SK-N-SH (cell line): ENCODE results near the gene SKP2. TPM values are rescaled to one million over a fixed set of nuclear protein-coding genes. Genes with fewer than 3 reads are reported as not detected.

ENCODE experiments used
- CTCF ChIA-PET: fragments of 300-600, 350-600 bp; formaldehyde crosslinking; extraction: SDS; loops from one replicate; lab custom pipeline; 2021; lab: Yijun Ruan, JAX
- POLR2A ChIA-PET: fragments of 350-600 bp; sonication (Branson Sonifier 250); formaldehyde crosslinking; extraction: SDS; loops from one replicate; lab custom pipeline; 2020; ENCODE audit warnings: antibody characterized with exemption, inconsistent platforms; lab: Yijun Ruan, JAX
- DNase-seq: peaks from one replicate; pipeline ENCODE4 v3.0.0; 2012
- H2AFZ ChIP-seq: fragments of 200-600 bp; sonication (generic); 2 replicates; pipeline ENCODE4 v1.8.1; 2016; ENCODE audit warnings: antibody characterized with exemption, mild to moderate bottlenecking, low read depth
- H3F3A ChIP-seq: fragments of 200-600 bp; sonication (generic); replicated peaks from 2 replicates; pipeline ENCODE3; 2016; ENCODE audit warnings: antibody characterized with exemption, mild to moderate bottlenecking; ENCODE audit not compliant: insufficient read depth
- H3K27ac ChIP-seq, 2 experiments: fragments of 200-500 bp in 1 of 2; fragments of 200-600 bp in 1 of 2; sonication (Bioruptor generic) in 1 of 2; sonication (generic), shearing (Covaris generic) in 1 of 2; 2 replicates each; pipeline versions ENCODE4 v1.5.1 to v1.6.1; 2014 to 2016; ENCODE audit warnings: low read depth in 2 of 2, inconsistent platforms in 1 of 2, low read length in 1 of 2, mild to moderate bottlenecking in 1 of 2, mixed read lengths in 1 of 2
- H3K27me3 ChIP-seq: fragments of 200-600 bp; sonication (generic), shearing (Covaris generic); 2 replicates; pipeline ENCODE4 v1.6.1; 2016; ENCODE audit warnings: mixed run types; ENCODE audit not compliant: insufficient read depth
- H3K36me3 ChIP-seq, 2 experiments: fragments of 200-500 bp in 1 of 2; fragments of 200-600 bp in 1 of 2; sonication (Bioruptor generic) in 1 of 2; sonication (generic) in 1 of 2; replicated peaks in 1 of 2; 2 replicates each; pipeline versions ENCODE3 to v1.5.1; 2014 to 2016; ENCODE audit warnings: low read length in 1 of 2, mild to moderate bottlenecking in 1 of 2; ENCODE audit not compliant: insufficient read depth in 2 of 2, control insufficient read depth in 1 of 2
- H3K4me1 ChIP-seq, 2 experiments: fragments of 200-500 bp in 1 of 2; fragments of 200-600 bp in 1 of 2; sonication (Bioruptor generic) in 1 of 2; sonication (generic), shearing (Covaris generic) in 1 of 2; 2 replicates each; pipeline versions ENCODE4 v1.5.1 to v1.6.1; 2014 to 2016; ENCODE audit warnings: low read depth in 1 of 2, low read length in 1 of 2, mixed run types in 1 of 2; ENCODE audit not compliant: insufficient read depth in 2 of 2, control insufficient read depth in 1 of 2
- H3K4me2 ChIP-seq: fragments of 200-600 bp; sonication (generic), shearing (Covaris generic); 2 replicates; pipeline ENCODE4 v1.6.1; 2017; ENCODE audit warnings: mixed run types
- H3K4me3 ChIP-seq, 2 experiments: fragments of 200-500 bp in 1 of 2; fragments of 200-600 bp in 1 of 2; sonication (Bioruptor generic) in 1 of 2; sonication (generic), shearing (Covaris generic) in 1 of 2; 2 replicates each; pipeline versions ENCODE4 v1.5.1 to v1.8.1; 2014 to 2016; ENCODE audit warnings: low read depth in 2 of 2, inconsistent platforms in 1 of 2, low read length in 1 of 2, mild to moderate bottlenecking in 1 of 2, mixed read lengths in 1 of 2, moderate library complexity in 1 of 2
- H3K79me2 ChIP-seq: fragments of 200-600 bp; sonication (generic); 2 replicates; pipeline ENCODE4 v1.8.1; 2017; ENCODE audit warnings: mild to moderate bottlenecking; ENCODE audit not compliant: insufficient read depth
- H3K9ac ChIP-seq: fragments of 200-600 bp; sonication (generic); 2 replicates; pipeline ENCODE4 v1.6.1; 2017; ENCODE audit warnings: mixed run types
- H3K9me2 ChIP-seq: fragments of 200-600 bp; sonication (generic); 2 replicates; pipeline ENCODE4 v1.6.1; 2017; ENCODE audit warnings: mixed run types
- H3K9me3 ChIP-seq: fragments of 200-600 bp; sonication (generic); 2 replicates; pipeline ENCODE4 v1.6.1; 2017; ENCODE audit warnings: mixed run types, mild to moderate bottlenecking, moderate library complexity
- H4K20me1 ChIP-seq: fragments of 200-600 bp; sonication (generic); 2 replicates; pipeline ENCODE4 v1.6.1; 2017; ENCODE audit warnings: mild to moderate bottlenecking, mixed run types; ENCODE audit not compliant: insufficient read depth
- CHD2 ChIP-seq: fragments of 150-350 bp; IDR thresholded peaks from 2 replicates; pipeline ENCODE4 v1.6.1; 2018; ENCODE audit warnings: low read length; ENCODE audit not compliant: partially characterized antibody
- ELF1 ChIP-seq: IDR thresholded peaks from 2 replicates; pipeline ENCODE4 v1.4.0; 2012
- FOSL2 ChIP-seq: IDR thresholded peaks from 2 replicates; pipeline ENCODE4 v1.4.0; 2012; ENCODE audit warnings: low read depth, mild to moderate bottlenecking, moderate library complexity, borderline replicate concordance
- FOXJ3 ChIP-seq: sonication (generic); formaldehyde crosslinking; IDR thresholded peaks from 2 replicates; pipeline ENCODE4 v1.5.1; 2020; ENCODE audit warnings: mild to moderate bottlenecking, missing genetic modification reagents
- FOXM1 ChIP-seq: IDR thresholded peaks from 2 replicates; pipeline ENCODE4 v1.4.0; 2012; ENCODE audit warnings: low read depth, mild to moderate bottlenecking
- GABPA ChIP-seq: IDR thresholded peaks from 2 replicates; pipeline ENCODE4 v1.4.0; 2012; ENCODE audit warnings: low read depth, mild to moderate bottlenecking
- GATA2 ChIP-seq: sonication (generic); formaldehyde crosslinking; IDR thresholded peaks from 2 replicates; pipeline ENCODE4 v1.5.0; 2020; ENCODE audit warnings: mild to moderate bottlenecking, missing genetic modification reagents
- IRF3 ChIP-seq: fragments of 150-350 bp; IDR thresholded peaks from 2 replicates; pipeline ENCODE4 v1.6.1; 2016; ENCODE audit warnings: mild to moderate bottlenecking, low read depth, low read length
- MAX ChIP-seq: IDR thresholded peaks from 2 replicates; pipeline ENCODE4 v1.4.0; 2012; ENCODE audit warnings: low read depth
- MEF2A ChIP-seq: IDR thresholded peaks from 2 replicates; pipeline ENCODE4 v1.4.0; 2012; ENCODE audit warnings: low read depth, borderline replicate concordance
- MXI1 ChIP-seq: IDR thresholded peaks from 2 replicates; pipeline ENCODE4 v1.6.1; 2012; ENCODE audit warnings: mild to moderate bottlenecking, low read depth, low read length, improper control_type of control experiment
- NFIC ChIP-seq: IDR thresholded peaks from 2 replicates; pipeline ENCODE4 v1.4.0; 2012; ENCODE audit warnings: borderline replicate concordance
- PBX3 ChIP-seq: IDR thresholded peaks from 2 replicates; pipeline ENCODE4; 2012
- POLR2AphosphoS5 ChIP-seq: IDR thresholded peaks from 2 replicates; pipeline ENCODE4 v1.6.1; 2012; ENCODE audit warnings: low read depth, low read length
- SIN3A ChIP-seq: IDR thresholded peaks from 2 replicates; pipeline ENCODE4 v1.6.1; 2012; ENCODE audit warnings: low read depth, mild to moderate bottlenecking, low read length, moderate library complexity, borderline replicate concordance
- TEAD4 ChIP-seq: IDR thresholded peaks from 2 replicates; pipeline ENCODE4 v1.4.0; 2012; ENCODE audit warnings: mild to moderate bottlenecking, borderline replicate concordance; ENCODE audit not compliant: insufficient read depth
- USF1 ChIP-seq: IDR thresholded peaks from 2 replicates; pipeline ENCODE4 v1.4.0; 2012; ENCODE audit warnings: low read depth, borderline replicate concordance
- YY1 ChIP-seq: IDR thresholded peaks from 2 replicates; pipeline ENCODE4 v1.4.0; 2012; ENCODE audit warnings: low read depth, mild to moderate bottlenecking
- WGBS: methylation state at CpG from one replicate; pipeline ENCODE4 v1.1.6; 2017; ENCODE audit warnings: low lambda C conversion rate; 5-methylcytosine and 5-hydroxymethylcytosine counted together
- polyA plus RNA-seq, 3 experiments: library from polyadenylated mRNA; depleted of rRNA; stranded (reverse); fragments of >200 nt; gene quantifications; 2 replicates each; pipeline ENCODE4 v1.2.3, GENCODE V29; 2012
- TF ChIP-seq, protein P1 (sequence below): fragments of 200-600 bp; sonication (generic); IDR thresholded peaks from 2 replicates; pipeline ENCODE4 v1.6.1; 2017; ENCODE audit warnings: antibody characterized with exemption, mild to moderate bottlenecking, moderate library complexity

SKP2 gene
- polyA plus RNA-seq, 1 of the 3 experiments (the other 2 are of a cell fraction) = 12.4 TPM

DNA sequence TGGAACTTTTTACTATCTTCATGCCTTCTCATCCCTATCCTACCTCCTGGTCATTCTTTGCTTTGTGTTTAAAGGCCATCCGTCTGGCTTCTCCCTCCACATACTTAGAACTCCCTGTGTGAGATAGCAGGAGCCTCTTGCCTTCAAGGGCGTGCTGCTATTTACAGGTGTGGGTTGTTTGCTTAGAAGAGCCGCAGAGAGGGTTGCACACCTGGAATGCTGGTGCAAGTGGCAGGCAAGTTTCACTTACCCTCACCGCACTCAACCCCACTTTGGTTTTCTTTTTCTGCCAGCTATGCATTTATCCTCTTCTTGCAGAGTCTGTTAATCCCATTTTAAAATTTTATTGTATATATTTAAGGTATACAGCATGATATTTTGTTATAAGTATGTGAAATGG lies 12.6 kb downstream of the SKP2 start:
- POLR2A ChIA-PET = no interaction called here

DNA sequence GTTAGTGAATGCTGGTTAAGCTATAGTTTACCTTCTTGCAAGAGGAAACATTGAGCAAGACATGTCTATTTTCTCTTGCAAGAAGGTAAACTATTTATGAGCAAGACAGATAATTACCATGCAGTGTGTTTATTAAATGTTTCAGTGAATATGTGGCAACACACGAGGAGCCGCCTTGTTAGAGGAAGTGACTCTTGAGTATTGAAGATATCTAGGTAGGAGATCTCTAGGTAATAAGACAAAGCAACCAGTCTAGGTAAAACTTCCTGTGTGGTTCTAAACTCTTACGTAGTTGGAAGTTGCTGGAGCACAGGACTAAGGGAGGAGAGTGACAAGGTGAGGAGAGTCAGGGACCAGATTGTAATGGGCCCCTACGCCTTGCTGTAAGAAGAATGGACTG lies 16.8 kb downstream of the SKP2 start:
- Histone ChIP-seq H2AFZ (no peak overlapping the region), H3K36me3 (peaks cover 54 to 92% of the 10 kb centered on the region in 2 experiments), H3K27ac (no peak overlapping the region), H3K9me3 (no peaks in the 10 kb centered on the region), H4K20me1 (no peaks in the 10 kb centered on the region), H3F3A (no peaks in the 10 kb centered on the region), H3K79me2 (peaks cover 12% of the 10 kb centered on the region), H3K4me3 (no peak overlapping the region), H3K4me2 (no peak overlapping the region), H3K9ac (no peak overlapping the region), H3K27me3 (no peaks in the 10 kb centered on the region), H3K9me2 (no peaks in the 10 kb centered on the region), H3K4me1 (no peaks in the 10 kb centered on the region; a peak in 2 of 4 replicates)
- ChIA-PET CTCF (interaction anchor here (1.3 to 1.9 kb wide), 3 partner anchors 9 to 137 kb away, joined by 3 to 5 read pairs (median 3); no protein-coding TSS in a partner anchor), POLR2A (no interaction called here)
- DNase-seq = no peak
- WGBS = 89% methylated on average over 4 of the region's 4 CpGs
- TF ChIP-seq IRF3 = no peak
- no peak for TF ChIP-seq ELF1
- no peak for TF ChIP-seq SIN3A
- no peak for TF ChIP-seq GABPA
- no peak for TF ChIP-seq USF1
- no peak for TF ChIP-seq NFIC
- TF ChIP-seq, protein P1, sequence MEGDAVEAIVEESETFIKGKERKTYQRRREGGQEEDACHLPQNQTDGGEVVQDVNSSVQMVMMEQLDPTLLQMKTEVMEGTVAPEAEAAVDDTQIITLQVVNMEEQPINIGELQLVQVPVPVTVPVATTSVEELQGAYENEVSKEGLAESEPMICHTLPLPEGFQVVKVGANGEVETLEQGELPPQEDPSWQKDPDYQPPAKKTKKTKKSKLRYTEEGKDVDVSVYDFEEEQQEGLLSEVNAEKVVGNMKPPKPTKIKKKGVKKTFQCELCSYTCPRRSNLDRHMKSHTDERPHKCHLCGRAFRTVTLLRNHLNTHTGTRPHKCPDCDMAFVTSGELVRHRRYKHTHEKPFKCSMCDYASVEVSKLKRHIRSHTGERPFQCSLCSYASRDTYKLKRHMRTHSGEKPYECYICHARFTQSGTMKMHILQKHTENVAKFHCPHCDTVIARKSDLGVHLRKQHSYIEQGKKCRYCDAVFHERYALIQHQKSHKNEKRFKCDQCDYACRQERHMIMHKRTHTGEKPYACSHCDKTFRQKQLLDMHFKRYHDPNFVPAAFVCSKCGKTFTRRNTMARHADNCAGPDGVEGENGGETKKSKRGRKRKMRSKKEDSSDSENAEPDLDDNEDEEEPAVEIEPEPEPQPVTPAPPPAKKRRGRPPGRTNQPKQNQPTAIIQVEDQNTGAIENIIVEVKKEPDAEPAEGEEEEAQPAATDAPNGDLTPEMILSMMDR = no peak
- TF ChIP-seq CHD2 = no peak
- no peak for TF ChIP-seq GATA2 (CRISPR knock-in tag)

More for the DNA sequence above, 12.6 kb downstream of the SKP2 start:
- Histone ChIP-seq H3K79me2 (peaks cover 29% of the 10 kb centered on the region), H3K9me2 (no peaks in the 10 kb centered on the region), H3K9me3 (no peaks in the 10 kb centered on the region), H3K27ac (no peak overlapping the region), H3K9ac (no peak overlapping the region), H4K20me1 (no peaks in the 10 kb centered on the region), H2AFZ (no peak overlapping the region), H3K4me2 (no peak overlapping the region), H3K36me3 (peaks cover 42 to 91% of the 10 kb centered on the region in 2 experiments), H3K27me3 (no peaks in the 10 kb centered on the region), H3K4me3 (no peak overlapping the region), H3K4me1 (peaks cover 14 to 15% of the 10 kb centered on the region in 2 experiments; a peak in 2 of 4 replicates), H3F3A (no peaks in the 10 kb centered on the region)
- WGBS = 97% methylated on average over 4 of the region's 4 CpGs
- CTCF ChIA-PET = no interaction called here
- DNase-seq = no peak
- TF ChIP-seq MAX (no peak), FOSL2 (no peak), MEF2A (no peak), FOXM1 (no peak), PBX3 (no peak), IRF3 (no peak), YY1 (no peak), MXI1 (no peak), FOXJ3 (CRISPR knock-in tag) (no peak), NFIC (no peak), USF1 (no peak), GABPA (no peak), POLR2AphosphoS5 (no peak), TEAD4 (no peak)
